ES-I3 (cell line): ENCODE measurements around the gene APC.
"Not testable (repeated sequence)": the region's sequence is repeated elsewhere in the genome, so short reads cannot be mapped to it uniquely, and the experiment has no call there.

Source experiments
- H3K36me3 ChIP-seq: 2 replicates; pipeline ENCODE4 v1.6.1; 2013; ENCODE audit warnings: mild to moderate bottlenecking, low read length, control low read depth, moderate library complexity; ENCODE audit not compliant: insufficient read depth
- H3K4me1 ChIP-seq: 2 replicates; pipeline ENCODE4 v1.6.1; 2013; ENCODE audit warnings: mild to moderate bottlenecking, control low read depth, low read length; ENCODE audit not compliant: insufficient read depth
- H3K9ac ChIP-seq: 2 replicates; pipeline ENCODE4 v1.6.1; 2013; ENCODE audit warnings: low read depth, mild to moderate bottlenecking, low read length, moderate library complexity
- H3K9me3 ChIP-seq: 2 replicates; pipeline ENCODE4 v1.6.1; 2013; ENCODE audit warnings: mild to moderate bottlenecking, low read length, moderate library complexity; ENCODE audit not compliant: control insufficient read depth, insufficient read depth

APC gene

DNA sequence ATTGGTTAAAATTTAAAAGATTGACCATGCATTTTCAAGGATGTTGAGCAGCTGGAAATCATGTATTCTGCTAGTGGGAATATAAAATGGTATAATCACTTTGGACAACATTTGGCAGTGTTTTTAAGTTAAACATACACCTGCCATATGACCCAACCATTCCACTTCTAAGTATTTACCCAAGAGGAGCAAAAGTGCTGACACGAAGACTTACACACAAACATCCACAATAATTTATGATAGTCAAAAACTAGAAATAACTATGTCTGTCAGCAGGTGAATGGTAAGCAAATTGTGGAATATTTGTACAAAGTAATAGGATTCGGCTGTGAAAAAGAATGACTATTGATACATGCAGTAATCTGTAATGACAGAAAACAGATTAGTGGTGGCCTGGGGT is 92.7 kb downstream of the APC start:
- Histone ChIP-seq H3K9ac (no peak overlapping the region), H3K4me1 (peaks cover 6% of the 10 kb centered on the region; the same call in 1 of the 2 replicates), H3K36me3 (peaks cover 3% of the 10 kb centered on the region; the same call in 1 of the 2 replicates), H3K9me3 (no peaks in the 10 kb centered on the region)

- Histone ChIP-seq H3K4me1 (no peaks in the 10 kb centered on the region), H3K36me3 (no peaks in the 10 kb centered on the region; the same call in 1 of the 2 replicates), H3K9me3 (no peaks in the 10 kb centered on the region), H3K9ac (no peak overlapping the region)
Observed at GRCh38 chr5:112833971-112834370, 96.3 kb downstream of the APC start.

DNA sequence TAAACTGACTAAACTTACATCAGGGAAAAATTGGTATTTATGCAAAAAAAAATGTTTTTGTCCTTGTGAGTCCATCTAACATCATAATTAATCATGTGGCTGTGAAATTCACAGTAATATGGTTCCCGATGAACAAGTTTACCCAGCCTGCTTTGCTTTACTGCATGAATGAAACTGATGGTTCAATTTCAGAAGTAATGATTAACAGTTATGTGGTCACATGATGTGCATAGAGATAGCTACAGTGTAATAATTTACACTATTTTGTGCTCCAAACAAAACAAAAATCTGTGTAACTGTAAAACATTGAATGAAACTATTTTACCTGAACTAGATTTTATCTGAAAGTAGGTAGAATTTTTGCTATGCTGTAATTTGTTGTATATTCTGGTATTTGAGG is 106.8 kb downstream of the APC start:
- Histone ChIP-seq H3K4me1 (0 out of 2 replicates have a peak, but pooled peaks cover 2% of the 10 kb centered on the region), H3K36me3 (peaks cover 7% of the 10 kb centered on the region), H3K9me3 (peaks cover 3% of the 10 kb centered on the region; the same call in 1 of the 2 replicates), H3K9ac (no peak overlapping the region)

GRCh38 chr5:112846556-112846955 is 108.9 kb downstream of the APC start:
- H3K4me1 ChIP-seq = 0 out of 2 replicates have a peak, but pooled peaks cover 2% of the 10 kb centered on the region

GRCh38 chr5:112847306-112847705 is 109.6 kb downstream of the APC start:
- no peak overlapping the region for H3K9ac ChIP-seq
- no peaks in the 10 kb centered on the region for H3K9me3 ChIP-seq
- 0 out of 2 replicates have a peak, but pooled peaks cover 2% of the 10 kb centered on the region for H3K4me1 ChIP-seq
- no peaks in the 10 kb centered on the region; the same call in 1 of the 2 replicates for H3K36me3 ChIP-seq

More at GRCh38 chr5:112846556-112846955, 108.9 kb downstream of the APC start:
- no peaks in the 10 kb centered on the region for H3K9me3 ChIP-seq
- H3K36me3 ChIP-seq = no peaks in the 10 kb centered on the region; the same call in 1 of the 2 replicates
- H3K9ac ChIP-seq = no peak overlapping the region

GRCh38 chr5:112848116-112848811 is 110.6 kb downstream of the APC start:
- Histone ChIP-seq H3K36me3 (no peaks in the 10 kb centered on the region), H3K9me3 (no peaks in the 10 kb centered on the region), H3K9ac (peak overlapping the region; percentile 34; the same call in 1 of the 2 replicates), H3K4me1 (0 out of 2 replicates have a peak, but pooled peaks cover 2% of the 10 kb centered on the region)

DNA sequence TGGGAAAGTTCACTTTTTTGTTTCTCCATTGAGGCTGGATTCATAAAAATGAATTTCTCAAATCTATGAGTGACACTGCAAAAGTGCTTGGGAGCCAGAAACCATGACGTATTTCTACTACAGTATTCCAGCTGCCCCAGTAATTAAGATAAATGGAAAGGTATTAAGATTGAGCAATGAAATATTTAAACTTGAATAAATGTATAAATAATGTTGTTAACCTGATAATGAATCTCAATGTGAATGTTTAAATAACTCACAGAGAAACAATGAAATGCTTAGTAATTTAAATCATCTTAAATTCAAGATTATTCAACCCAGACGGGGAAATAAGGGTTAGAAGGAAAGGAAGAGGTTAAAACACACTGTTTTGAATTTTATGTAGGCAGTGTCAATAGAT is 112.2 kb downstream of the APC start:
- H3K36me3 ChIP-seq = no peaks in the 10 kb centered on the region
- no peaks in the 10 kb centered on the region for H3K9me3 ChIP-seq
- no peak overlapping the region for H3K9ac ChIP-seq
- 0 out of 2 replicates have a peak, but pooled peaks cover 2% of the 10 kb centered on the region for H3K4me1 ChIP-seq

- H3K9ac ChIP-seq = no peak overlapping the region
- no peaks in the 10 kb centered on the region for H3K36me3 ChIP-seq
- no peaks in the 10 kb centered on the region for H3K4me1 ChIP-seq
- no peaks in the 10 kb centered on the region for H3K9me3 ChIP-seq
Observed at GRCh38 chr5:112854651-112855050, 117.0 kb downstream of the APC start.

GRCh38 chr5:112857866-112858265 is 120.2 kb downstream of the APC start:
- H3K9me3 ChIP-seq = no peaks in the 10 kb centered on the region
- no peak overlapping the region for H3K9ac ChIP-seq

DNA sequence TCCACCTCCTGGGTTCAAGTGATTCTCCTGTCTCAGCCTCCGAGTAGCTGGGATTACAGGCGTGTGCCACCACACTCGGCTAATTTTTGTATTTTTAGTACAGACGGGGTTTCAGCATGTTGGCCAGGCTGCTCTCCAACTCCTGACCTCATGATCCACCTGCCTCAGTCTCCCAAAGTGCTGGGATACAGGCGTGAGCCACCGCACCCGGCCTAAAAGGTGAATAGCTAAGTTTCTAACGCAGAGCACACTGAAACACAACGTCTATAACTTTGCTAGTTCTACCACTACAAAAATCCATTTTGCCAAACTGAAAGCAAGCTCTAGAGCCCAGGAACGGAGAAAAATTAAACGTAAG is 122.9 kb downstream of the APC start:
- Histone ChIP-seq H3K9ac (peak overlapping the region; percentile 80), H3K36me3 (peaks cover 18% of the 10 kb centered on the region)
- not testable (repeated sequence) for H3K4me1 ChIP-seq, H3K9me3 ChIP-seq

More at GRCh38 chr5:112857866-112858265, 120.2 kb downstream of the APC start:
- H3K4me1 ChIP-seq = peaks cover 7% of the 10 kb centered on the region; the same call in 1 of the 2 replicates
- H3K36me3 ChIP-seq = peaks cover 4% of the 10 kb centered on the region; the same call in 1 of the 2 replicates

- Histone ChIP-seq H3K36me3 (peaks cover 18% of the 10 kb centered on the region), H3K9ac (peak within 1 kb of the TSS; percentile 80), H3K4me1 (peaks cover 10% of the 10 kb centered on the region; the same call in 1 of the 2 replicates), H3K9me3 (no peaks in the 10 kb centered on the region)
Observed at GRCh38 chr5:112860929-112861637, 123.4 kb downstream of the APC start, which contains the start of gene SRP19. Gene SRP19, plus strand, starts transcription at chr5:112861287. Its CDS starts 90 bp downstream, at chr5:112861377.

DNA sequence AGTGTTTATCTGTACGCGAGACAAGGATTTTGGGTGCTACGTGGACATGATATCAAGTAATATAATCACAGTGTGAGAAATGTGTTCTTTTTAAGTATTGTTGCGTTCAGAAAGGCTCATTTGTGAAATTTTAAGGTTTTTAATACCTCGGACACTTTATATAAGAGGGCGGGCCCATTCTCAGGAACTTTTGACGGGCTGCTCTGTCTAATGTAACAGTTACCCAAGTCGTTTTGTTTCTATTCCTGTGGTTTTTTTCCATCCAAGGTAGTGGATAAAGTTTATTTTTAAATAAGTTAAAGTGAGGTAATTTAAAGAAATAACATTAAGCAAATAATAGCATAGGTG is 123.9 kb downstream of the APC start:
- H3K9me3 ChIP-seq = no peaks in the 10 kb centered on the region

GRCh38 chr5:112862085-112862484 is 124.4 kb downstream of the APC start:
- peaks cover 10% of the 10 kb centered on the region; the same call in 1 of the 2 replicates for H3K4me1 ChIP-seq
- peaks cover 24% of the 10 kb centered on the region for H3K36me3 ChIP-seq
- H3K9ac ChIP-seq = peak overlapping the region; percentile 80
- H3K9me3 ChIP-seq = no peaks in the 10 kb centered on the region

More for the DNA sequence above, 123.9 kb downstream of the APC start:
- H3K9ac ChIP-seq = peak overlapping the region; percentile 80
- peaks cover 22% of the 10 kb centered on the region for H3K36me3 ChIP-seq
- H3K4me1 ChIP-seq = peaks cover 10% of the 10 kb centered on the region; the same call in 1 of the 2 replicates

- H3K9ac ChIP-seq = no peak overlapping the region
- peaks cover 24% of the 10 kb centered on the region for H3K36me3 ChIP-seq
- no peaks in the 10 kb centered on the region for H3K9me3 ChIP-seq
- H3K4me1 ChIP-seq = peaks cover 10% of the 10 kb centered on the region; the same call in 1 of the 2 replicates
Observed at GRCh38 chr5:112863549-112863948, 125.9 kb downstream of the APC start.
